HepG2 (cell line): ENCODE results near the gene SNAI1. TPM values are rescaled to one million over a fixed set of nuclear protein-coding genes. Genes with fewer than 3 reads are reported as not detected.
"Not testable (repeated sequence)": the region's sequence is repeated elsewhere in the genome, so short reads cannot be mapped to it uniquely, and the experiment has no call there.

ENCODE experiments used
- ATAC-seq: fragments of 200-7000 bp; cut with Tn5 transposase; 3 replicates; pipeline ENCODE4 v1.9.1; 2020; ENCODE audit warnings: mild to moderate bottlenecking, moderate library complexity
- BruUV-seq: library from RNA; stranded (reverse); fragments of 400-500 nt; replicated peaks from 2 replicates; lab custom pipeline; 2021; lab: Mats Ljungman, UMichigan
- CTCF ChIA-PET: fragments of 300-600 bp; formaldehyde crosslinking; extraction: SDS; loops from one replicate; lab custom pipeline; 2021; ENCODE audit warnings: low total read pairs, inconsistent platforms, low intra/inter-chr PET ratio; lab: Yijun Ruan, JAX
- POLR2A ChIA-PET: fragments of 350-600 bp; sonication (Branson Sonifier 250); formaldehyde crosslinking; loops from one replicate; lab custom pipeline; 2020; ENCODE audit warnings: antibody characterized with exemption, inconsistent platforms; lab: Yijun Ruan, JAX
- DNase-seq: peaks from one replicate; pipeline ENCODE4 v3.0.0-alpha.2; 2015; ENCODE audit warnings: low spot score
- FAIRE-seq: peaks from 3 replicates; lab custom pipeline; 2011; peaks lifted over from hg19 to GRCh38; lab: Jason Lieb, UNC
- H2AFZ ChIP-seq: one replicate; pipeline ENCODE4 v1.6.1; 2011; ENCODE audit warnings: low read length, inconsistent platforms
- H3K27ac ChIP-seq: fragments of 300-600 bp; 3 replicates; pipeline ENCODE4 v1.8.0; 2011; ENCODE audit warnings: mixed run types, mild to moderate bottlenecking, mixed read lengths, low read length, inconsistent platforms; ENCODE audit not compliant: insufficient read depth; ENCODE audit errors: extremely low read length
- H3K27me3 ChIP-seq, 2 experiments: fragments of 200-600 bp in 1 of 2; 2 replicates in 1 of 2; 3 replicates in 1 of 2; pipeline versions ENCODE4 v1.6.0 to v1.8.0; 2011; ENCODE audit warnings: low read length in 2 of 2, mild to moderate bottlenecking in 2 of 2, moderate library complexity in 2 of 2, inconsistent platforms in 1 of 2; ENCODE audit not compliant: insufficient read depth in 2 of 2, control insufficient read depth in 1 of 2
- H3K36me3 ChIP-seq, 2 experiments: fragments of 200-600 bp in 1 of 2; replicated peaks in 1 of 2; 2 replicates in 1 of 2; 3 replicates in 1 of 2; pipeline versions ENCODE4 v1.5.1 to v1.8.0; 2011; ENCODE audit warnings: low read length in 2 of 2, inconsistent platforms in 1 of 2; ENCODE audit not compliant: insufficient read depth in 2 of 2, control insufficient read depth in 1 of 2
- H3K4me1 ChIP-seq: 2 replicates; pipeline ENCODE4 v1.5.1; 2012; ENCODE audit warnings: low read length, inconsistent platforms; ENCODE audit not compliant: insufficient read depth
- H3K4me2 ChIP-seq: 2 replicates; pipeline ENCODE4 v1.6.0; 2011; ENCODE audit warnings: low read depth, low read length, inconsistent platforms
- H3K4me3 ChIP-seq, 3 experiments: fragments of 200-600 bp in 1 of 3; sonication (generic), shearing (Covaris generic) in 1 of 3; replicated peaks in 1 of 3; 2 replicates each; pipeline ENCODE4 v1.5.1; 2011 to 2016; ENCODE audit warnings: low read length in 3 of 3, inconsistent platforms in 2 of 3, low read depth in 2 of 3, mild to moderate bottlenecking in 2 of 3, control low read depth in 1 of 3, mixed read lengths in 1 of 3; ENCODE audit not compliant: insufficient read depth in 1 of 3
- H3K79me2 ChIP-seq: one replicate; pipeline ENCODE4 v1.6.1; 2011; ENCODE audit warnings: low read length, inconsistent platforms; ENCODE audit not compliant: insufficient read depth
- H3K9ac ChIP-seq: 2 replicates; pipeline ENCODE4 v1.6.0; 2011; ENCODE audit warnings: mild to moderate bottlenecking, low read depth, low read length, inconsistent platforms; ENCODE audit not compliant: insufficient read depth
- H3K9me3 ChIP-seq: 2 replicates; pipeline ENCODE4 v1.5.1; 2012; ENCODE audit warnings: mild to moderate bottlenecking, low read length
- H4K20me1 ChIP-seq: 2 replicates; pipeline ENCODE4 v1.6.0; 2011; ENCODE audit warnings: inconsistent platforms, mild to moderate bottlenecking, low read length, moderate library complexity; ENCODE audit not compliant: insufficient read depth
- CHD2 ChIP-seq: IDR thresholded peaks from 2 replicates; pipeline ENCODE4 v1.6.1; 2011; ENCODE audit warnings: low read depth, low read length, improper control_type of control experiment
- HNRNPK ChIP-seq: fragments of 200-400 bp; formaldehyde crosslinking; IDR thresholded peaks from 2 replicates; pipeline ENCODE4 v1.6.1; 2018; ENCODE audit warnings: low read length, low read depth, moderate library complexity, mild to moderate bottlenecking; ENCODE audit not compliant: poor library complexity, severe bottlenecking
- PCBP1 ChIP-seq: fragments of 200-400 bp; formaldehyde crosslinking; IDR thresholded peaks from 2 replicates; pipeline ENCODE4 v1.6.1; 2017; ENCODE audit warnings: mild to moderate bottlenecking, low read depth, low read length, borderline replicate concordance
- PCBP2 ChIP-seq: fragments of 200-400 bp; formaldehyde crosslinking; optimal IDR thresholded peaks from 2 replicates; pipeline ENCODE3; 2018; ENCODE audit warnings: low read length, low read depth; ENCODE audit not compliant: poor library complexity, severe bottlenecking
- RXRA ChIP-seq: sonication (generic); formaldehyde crosslinking; IDR thresholded peaks from 2 replicates; pipeline ENCODE4 v1.5.1; 2020; ENCODE audit warnings: missing genetic modification reagents
- WGBS: methylation state at CpG from one replicate; pipeline ENCODE4 v1.1.6; 2017; ENCODE audit warnings: low lambda C conversion rate; 5-methylcytosine and 5-hydroxymethylcytosine counted together
- in situ Hi-C: cut with HindIII; loops from 2 replicates; pipeline ENCODE4 v1.10.0; 2017; ENCODE audit warnings: low pct_unique_long_range_greater_than_20kb; ENCODE audit not compliant: extremely low pct_ligation_motif_present
- intact Hi-C: fragments of 100-400 bp; cut with micrococcal nuclease; formaldehyde crosslinking; loops from one replicate; pipeline ENCODE4 v1.10.0; 2022; ENCODE audit not compliant: unreplicated experiment
- polyA plus RNA-seq, 8 experiments: library from polyadenylated mRNA; depleted of rRNA in 3 of 8; stranded (reverse) in 7 of 8; unstranded in 1 of 8; fragments of >200 nt; fragmentation: Illumina TruSeq in 4 of 8; extraction: Trizol in 4 of 8; gene quantifications; 2 replicates each; pipeline versions ENCODE4 v1.2.1 to v1.2.3, GENCODE V29; 2011 to 2016; ENCODE audit warnings: low read depth in 4 of 8, missing spikeins in 1 of 8, mixed read lengths in 1 of 8; ENCODE audit not compliant: insufficient read depth in 1 of 8
- total RNA-seq, 5 experiments: library from RNA; depleted of rRNA; stranded (reverse); fragments of >200 nt; fragmentation: Illumina TruSeq; extraction: Trizol; gene quantifications; 2 replicates each; pipeline ENCODE4 v1.2.3, GENCODE V29; 2016; ENCODE audit warnings: low read depth in 1 of 5
- TF ChIP-seq, protein P1 (sequence below): sonication (generic); formaldehyde crosslinking; IDR thresholded peaks from 2 replicates; pipeline ENCODE4 v1.5.0; 2020; ENCODE audit warnings: missing genetic modification reagents
- TF ChIP-seq, protein P2 (sequence below): IDR thresholded peaks from 2 replicates; pipeline ENCODE4 v1.6.1; 2016; ENCODE audit warnings: low read depth, missing genetic modification reagents, missing compliant biosample characterization

Gene SNAI1
- total and polyA plus RNA-seq, 2 of the 13 experiments (the other 11 are each of a cell fraction or from before 2014, with no cell fraction given) = 1.3 to 1.4 TPM

DNA sequence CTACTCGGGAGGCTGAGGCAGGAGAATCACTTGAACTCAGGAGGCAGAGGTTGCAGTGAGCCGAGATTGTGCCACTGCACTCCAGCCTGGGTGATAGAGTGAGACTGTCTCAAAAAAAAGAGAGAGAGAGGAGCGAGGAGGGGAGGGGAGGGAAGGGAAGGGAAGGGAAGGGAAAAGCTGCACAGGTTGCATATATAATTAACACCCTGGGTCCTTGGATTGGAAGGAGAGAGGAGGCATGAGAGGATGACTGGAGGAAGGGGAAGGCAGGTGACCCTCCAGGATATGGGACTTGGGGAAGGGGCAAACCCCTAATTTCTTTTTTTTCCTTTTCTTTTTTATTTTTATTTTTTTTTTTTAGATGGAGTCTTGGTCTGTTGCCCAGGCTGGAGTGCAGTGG lies 28.8 kb downstream of the SNAI1 start:
- DNase-seq, H3K9ac ChIP-seq, H3K4me2 ChIP-seq, ATAC-seq, POLR2A ChIA-PET, FAIRE-seq, H2AFZ ChIP-seq, H3K9me3 ChIP-seq, H3K79me2 ChIP-seq, intact Hi-C loops, BruUV-seq, CTCF ChIA-PET, H4K20me1 ChIP-seq, H3K27ac ChIP-seq, H3K36me3 ChIP-seq, in situ Hi-C loops, H3K4me3 ChIP-seq: not testable (repeated sequence)
- WGBS = 31% methylated on average over 3 of the region's 3 CpGs
- Histone ChIP-seq H3K27me3 (peaks cover 3 to 12% of the 10 kb centered on the region in 2 experiments; a peak in 3 of 5 replicates), H3K4me1 (peaks cover 39% of the 10 kb centered on the region)
- peak; percentile 84; the same call in 1 of the 2 replicates for TF ChIP-seq PCBP1
- peak; percentile 88 for TF ChIP-seq PCBP2
- peak; percentile 77 for TF ChIP-seq HNRNPK

DNA sequence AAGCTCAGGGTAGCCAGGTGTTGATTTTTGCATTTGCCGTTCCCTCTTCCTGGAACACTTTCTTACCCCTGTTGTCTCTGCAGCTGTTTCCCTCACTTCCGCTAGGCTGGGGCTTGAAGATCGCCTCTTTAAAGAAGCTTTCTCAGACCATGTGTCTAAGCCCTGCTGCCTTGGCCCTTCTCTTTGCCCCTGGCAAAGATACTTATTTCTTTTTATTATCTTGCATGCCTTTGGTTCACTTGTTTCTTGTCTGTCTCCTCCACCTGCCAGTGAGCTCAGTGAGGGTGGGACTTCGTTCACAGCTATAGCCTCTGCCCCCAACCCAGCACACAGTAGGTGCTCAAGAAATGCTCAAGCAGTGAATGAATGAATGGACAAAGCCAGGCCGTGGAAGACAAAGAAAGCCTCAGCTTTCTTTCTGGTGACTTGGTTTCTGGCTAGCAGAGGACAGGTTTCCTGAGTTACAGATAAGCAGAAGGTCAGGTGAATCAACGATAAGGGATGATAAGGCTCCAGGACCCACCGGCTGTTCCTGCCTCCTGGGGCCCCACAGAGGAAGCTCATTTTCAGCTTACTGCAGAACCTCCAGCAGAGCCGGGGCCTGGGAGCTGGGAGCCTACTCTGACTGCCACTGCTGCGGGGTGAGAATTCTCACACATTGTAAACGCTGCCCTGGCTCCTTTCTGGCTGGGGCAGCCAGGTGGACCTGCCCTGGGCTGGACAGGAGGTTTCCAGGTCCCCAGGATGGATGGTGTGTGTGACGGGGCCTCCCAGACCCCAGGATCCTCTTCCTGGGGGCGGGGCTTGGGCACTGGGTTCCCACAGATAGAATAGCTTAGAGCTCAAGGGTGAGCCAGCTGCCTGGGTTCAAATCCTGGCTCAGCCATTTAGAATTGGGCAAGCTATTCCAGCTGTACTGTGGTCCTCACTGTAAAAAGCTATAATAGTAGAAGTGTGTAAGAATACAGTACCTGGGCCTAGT lies 29.8 kb downstream of the SNAI1 start:
- POLR2A ChIA-PET = interaction anchor here (1.1 to 1.2 kb wide), 2 partner anchors 16 to 28 kb away, joined by 3 to 4 read pairs; no protein-coding TSS in a partner anchor
- TF ChIP-seq CHD2 (no peak), RXRA (CRISPR knock-in tag) (no peak)
- TF ChIP-seq, protein P1, sequence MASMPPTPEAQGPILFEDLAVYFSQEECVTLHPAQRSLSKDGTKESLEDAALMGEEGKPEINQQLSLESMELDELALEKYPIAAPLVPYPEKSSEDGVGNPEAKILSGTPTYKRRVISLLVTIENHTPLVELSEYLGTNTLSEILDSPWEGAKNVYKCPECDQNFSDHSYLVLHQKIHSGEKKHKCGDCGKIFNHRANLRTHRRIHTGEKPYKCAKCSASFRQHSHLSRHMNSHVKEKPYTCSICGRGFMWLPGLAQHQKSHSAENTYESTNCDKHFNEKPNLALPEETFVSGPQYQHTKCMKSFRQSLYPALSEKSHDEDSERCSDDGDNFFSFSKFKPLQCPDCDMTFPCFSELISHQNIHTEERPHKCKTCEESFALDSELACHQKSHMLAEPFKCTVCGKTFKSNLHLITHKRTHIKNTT (CRISPR knock-in tag) = no peak
- TF ChIP-seq, protein P2, sequence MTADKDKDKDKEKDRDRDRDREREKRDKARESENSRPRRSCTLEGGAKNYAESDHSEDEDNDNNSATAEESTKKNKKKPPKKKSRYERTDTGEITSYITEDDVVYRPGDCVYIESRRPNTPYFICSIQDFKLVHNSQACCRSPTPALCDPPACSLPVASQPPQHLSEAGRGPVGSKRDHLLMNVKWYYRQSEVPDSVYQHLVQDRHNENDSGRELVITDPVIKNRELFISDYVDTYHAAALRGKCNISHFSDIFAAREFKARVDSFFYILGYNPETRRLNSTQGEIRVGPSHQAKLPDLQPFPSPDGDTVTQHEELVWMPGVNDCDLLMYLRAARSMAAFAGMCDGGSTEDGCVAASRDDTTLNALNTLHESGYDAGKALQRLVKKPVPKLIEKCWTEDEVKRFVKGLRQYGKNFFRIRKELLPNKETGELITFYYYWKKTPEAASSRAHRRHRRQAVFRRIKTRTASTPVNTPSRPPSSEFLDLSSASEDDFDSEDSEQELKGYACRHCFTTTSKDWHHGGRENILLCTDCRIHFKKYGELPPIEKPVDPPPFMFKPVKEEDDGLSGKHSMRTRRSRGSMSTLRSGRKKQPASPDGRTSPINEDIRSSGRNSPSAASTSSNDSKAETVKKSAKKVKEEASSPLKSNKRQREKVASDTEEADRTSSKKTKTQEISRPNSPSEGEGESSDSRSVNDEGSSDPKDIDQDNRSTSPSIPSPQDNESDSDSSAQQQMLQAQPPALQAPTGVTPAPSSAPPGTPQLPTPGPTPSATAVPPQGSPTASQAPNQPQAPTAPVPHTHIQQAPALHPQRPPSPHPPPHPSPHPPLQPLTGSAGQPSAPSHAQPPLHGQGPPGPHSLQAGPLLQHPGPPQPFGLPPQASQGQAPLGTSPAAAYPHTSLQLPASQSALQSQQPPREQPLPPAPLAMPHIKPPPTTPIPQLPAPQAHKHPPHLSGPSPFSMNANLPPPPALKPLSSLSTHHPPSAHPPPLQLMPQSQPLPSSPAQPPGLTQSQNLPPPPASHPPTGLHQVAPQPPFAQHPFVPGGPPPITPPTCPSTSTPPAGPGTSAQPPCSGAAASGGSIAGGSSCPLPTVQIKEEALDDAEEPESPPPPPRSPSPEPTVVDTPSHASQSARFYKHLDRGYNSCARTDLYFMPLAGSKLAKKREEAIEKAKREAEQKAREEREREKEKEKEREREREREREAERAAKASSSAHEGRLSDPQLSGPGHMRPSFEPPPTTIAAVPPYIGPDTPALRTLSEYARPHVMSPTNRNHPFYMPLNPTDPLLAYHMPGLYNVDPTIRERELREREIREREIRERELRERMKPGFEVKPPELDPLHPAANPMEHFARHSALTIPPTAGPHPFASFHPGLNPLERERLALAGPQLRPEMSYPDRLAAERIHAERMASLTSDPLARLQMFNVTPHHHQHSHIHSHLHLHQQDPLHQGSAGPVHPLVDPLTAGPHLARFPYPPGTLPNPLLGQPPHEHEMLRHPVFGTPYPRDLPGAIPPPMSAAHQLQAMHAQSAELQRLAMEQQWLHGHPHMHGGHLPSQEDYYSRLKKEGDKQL (CRISPR knock-in tag) = no peak

More for the DNA sequence above, 29.8 kb downstream of the SNAI1 start:
- Histone ChIP-seq H3K36me3 (no peaks in the 10 kb centered on the region), H2AFZ (no peak overlapping the region), H3K4me1 (peaks cover 40% of the 10 kb centered on the region), H3K9me3 (no peaks in the 10 kb centered on the region), H3K27me3 (peaks cover 3 to 12% of the 10 kb centered on the region in 2 experiments; a peak in 3 of 5 replicates), H3K9ac (no peak overlapping the region), H3K79me2 (no peaks in the 10 kb centered on the region), H3K4me3 (no peak overlapping the region), H3K4me2 (peak overlapping the region; percentile 48), H3K27ac (no peak overlapping the region), H4K20me1 (no peaks in the 10 kb centered on the region)
- BruUV-seq = no TSS peak
- in situ Hi-C loops (no loop called here), intact Hi-C loops (no loop called here)
- ATAC-seq (peak; percentile 2; the same call in 1 of the 3 replicates), DNase-seq (no peak), FAIRE-seq (no peak)
- WGBS = 16% methylated on average over 12 of the region's 12 CpGs
- CTCF ChIA-PET = no interaction called here
